HCT116 (cell line): ENCODE measurements around the gene NOP53. TPM values are rescaled to one million over a fixed set of nuclear protein-coding genes. Genes with fewer than 3 reads are reported as not detected.
A peak's percentile ranks its signal among the peaks of the same experiment; 100 is the strongest.

ENCODE experiments used
- ATAC-seq: fragments of 200-7000 bp; cut with Tn5 transposase; 2 replicates; pipeline ENCODE4 v1.9.1; 2020; ENCODE audit warnings: mild to moderate bottlenecking, moderate library complexity
- BruUV-seq: library from RNA; stranded (reverse); fragments of 400-500 nt; replicated peaks from 2 replicates; lab custom pipeline; 2021; lab: Mats Ljungman, UMichigan
- CTCF ChIA-PET: fragments of 300-600 bp; sonication (Branson Sonifier 250); formaldehyde crosslinking; loops from one replicate; lab custom pipeline; 2021; ENCODE audit warnings: antibody characterized with exemption; lab: Charles Lee
- POLR2A ChIA-PET: fragments of 300-600, 350-600 bp; sonication (Branson Sonifier 250); formaldehyde crosslinking; loops from one replicate; lab custom pipeline; 2021; ENCODE audit warnings: antibody characterized with exemption; lab: Charles Lee
- RAD21 ChIA-PET, 2 experiments: fragments of 300-600 bp; sonication (Branson Sonifier 250); formaldehyde crosslinking; loops; one replicate each; lab custom pipeline; 2023; ENCODE audit warnings: low total read pairs in 2 of 2; ENCODE audit not compliant: uncharacterized antibody in 2 of 2, unreplicated experiment in 2 of 2, low non-redundant PET in 1 of 2; lab: Charles Lee
- DNase-seq: peaks from one replicate; pipeline ENCODE4 v3.0.0-alpha.2; 2010; ENCODE audit warnings: low read depth, low spot score
- H2AFZ ChIP-seq: fragments of 200-600 bp; shearing (Covaris generic), sonication (generic); 2 replicates; pipeline ENCODE4 v1.6.1; 2017; ENCODE audit warnings: low read depth, mixed run types, mixed read lengths, antibody characterized with exemption, low read length; ENCODE audit not compliant: poor library complexity, severe bottlenecking
- H3K27ac ChIP-seq: 2 replicates; pipeline ENCODE4 v1.5.1; 2012; ENCODE audit warnings: low read depth, low read length
- H3K27me3 ChIP-seq: fragments of 200-600 bp; sonication (generic); 2 replicates; pipeline ENCODE4 v1.6.1; 2016; ENCODE audit warnings: mixed run types, low read length, mixed read lengths; ENCODE audit not compliant: insufficient read depth
- H3K36me3 ChIP-seq, 2 experiments: fragments of 200-500 bp in 1 of 2; fragments of 200-600 bp in 1 of 2; sonication (Bioruptor generic) in 1 of 2; sonication (generic) in 1 of 2; 2 replicates each; pipeline versions ENCODE4 v1.5.1 to v1.6.1; 2014 to 2016; ENCODE audit warnings: low read length in 2 of 2, inconsistent platforms in 1 of 2, mixed read lengths in 1 of 2, mixed run types in 1 of 2; ENCODE audit not compliant: insufficient read depth in 2 of 2, control insufficient read depth in 1 of 2
- H3K4me1 ChIP-seq, 2 experiments: fragments of 200-600 bp in 1 of 2; sonication (generic) in 1 of 2; 2 replicates each; pipeline versions ENCODE4 v1.5.1 to v1.6.1; 2012 to 2017; ENCODE audit warnings: low read length in 2 of 2, inconsistent platforms in 1 of 2, mild to moderate bottlenecking in 1 of 2, mixed read lengths in 1 of 2, mixed run types in 1 of 2, moderate library complexity in 1 of 2; ENCODE audit not compliant: insufficient read depth in 2 of 2, control insufficient read depth in 1 of 2
- H3K4me2 ChIP-seq: fragments of 200-600 bp; sonication (generic); 2 replicates; pipeline ENCODE4 v1.6.1; 2017; ENCODE audit warnings: mixed run types, low read length, mixed read lengths
- H3K4me3 ChIP-seq, 2 experiments: fragments of 200-600 bp in 1 of 2; sonication (generic) in 1 of 2; replicated peaks in 1 of 2; 2 replicates each; pipeline ENCODE4 v1.5.1; 2011 to 2016; ENCODE audit warnings: low read length in 2 of 2, control low read depth in 1 of 2, low read depth in 1 of 2, mild to moderate bottlenecking in 1 of 2, mixed read lengths in 1 of 2, mixed run types in 1 of 2
- H3K79me2 ChIP-seq: fragments of 200-600 bp; sonication (generic); 2 replicates; pipeline ENCODE4 v1.6.1; 2017; ENCODE audit warnings: mild to moderate bottlenecking, mixed run types, low read length, moderate library complexity, mixed read lengths; ENCODE audit not compliant: insufficient read depth
- H3K9ac ChIP-seq: fragments of 200-600 bp; sonication (generic); 2 replicates; pipeline ENCODE4 v1.6.1; 2016; ENCODE audit warnings: low read length, mixed read lengths
- H3K9me2 ChIP-seq: fragments of 200-600 bp; sonication (generic), shearing (Covaris generic); 2 replicates; pipeline ENCODE4 v1.6.1; 2017; ENCODE audit warnings: mixed run types, mild to moderate bottlenecking, moderate library complexity; ENCODE audit not compliant: insufficient read depth
- H3K9me3 ChIP-seq, 2 experiments: fragments of 200-500 bp in 1 of 2; fragments of 200-600 bp in 1 of 2; sonication (Bioruptor generic) in 1 of 2; sonication (generic) in 1 of 2; 2 replicates each; pipeline ENCODE4 v1.6.1; 2014 to 2017; ENCODE audit warnings: low read length in 2 of 2, mixed read lengths in 2 of 2, inconsistent platforms in 1 of 2, low read depth in 1 of 2, mild to moderate bottlenecking in 1 of 2, mixed run types in 1 of 2, moderate library complexity in 1 of 2; ENCODE audit not compliant: control insufficient read depth in 1 of 2, insufficient read depth in 1 of 2
- H4K20me1 ChIP-seq: fragments of 200-600 bp; sonication (generic), shearing (Covaris generic); 2 replicates; pipeline ENCODE4 v1.6.1; 2017; ENCODE audit warnings: mixed run types, mild to moderate bottlenecking, moderate library complexity; ENCODE audit not compliant: insufficient read depth
- TCF7L2 ChIP-seq: IDR thresholded peaks from 2 replicates; pipeline ENCODE4 v1.7.0; 2011; ENCODE audit warnings: borderline replicate concordance, inconsistent platforms; ENCODE audit not compliant: insufficient read depth, insufficient read length; ENCODE audit errors: extremely low read depth
- ZFX ChIP-seq: fragments of 450-650 bp; IDR thresholded peaks from 2 replicates; pipeline ENCODE4 v1.6.1; 2017
- intact Hi-C: fragments of 100-400 bp; cut with micrococcal nuclease; formaldehyde crosslinking; loops from 2 replicates; pipeline ENCODE4 v1.10.0; 2022
- total RNA-seq: library from RNA; stranded (reverse); gene quantifications from one replicate; pipeline ENCODE4 v1.2.1, GENCODE V29; 2021; ENCODE audit not compliant: unreplicated experiment

Gene NOP53
- total RNA-seq, 1 experiment from 2014 or later = 322 TPM

GRCh38 chr19:47757617-47758442, 12.5 kb downstream of the NOP53 start:
- Histone ChIP-seq H2AFZ (no peak overlapping the region), H3K4me2 (no peak overlapping the region), H3K9me3 (no peaks in the 10 kb centered on the region), H3K9ac (no peak overlapping the region), H3K9me2 (no peaks in the 10 kb centered on the region), H3K27ac (no peak overlapping the region), H3K4me3 (no peak overlapping the region), H3K36me3 (peaks cover 19 to 49% of the 10 kb centered on the region in 2 experiments), H3K27me3 (no peaks in the 10 kb centered on the region), H3K79me2 (peaks cover 3% of the 10 kb centered on the region; the same call in 1 of the 2 replicates), H4K20me1 (peaks cover 6% of the 10 kb centered on the region; the same call in 1 of the 2 replicates), H3K4me1 (no peaks in the 10 kb centered on the region)
- no peak for DNase-seq
- intact Hi-C loops = no loop called here
- ChIA-PET RAD21 (no interaction called here), POLR2A (no interaction called here), CTCF (interaction anchor here (2.3 kb wide), 1 partner anchor 8 kb away, joined by 9 read pairs; no protein-coding TSS in a partner anchor)
- TF ChIP-seq TCF7L2 = no peak
- BruUV-seq = TSS peak; percentile 12
- ATAC-seq = no peak

- no peaks in the 10 kb centered on the region for H3K4me1 ChIP-seq
- H3K9ac ChIP-seq = no peak overlapping the region
- CTCF ChIA-PET = no interaction called here
- H3K4me2 ChIP-seq = no peak overlapping the region
- no peak overlapping the region for H2AFZ ChIP-seq
- RAD21 ChIA-PET = no interaction called here
- H3K36me3 ChIP-seq = peaks cover 17 to 44% of the 10 kb centered on the region in 2 experiments
- no peaks in the 10 kb centered on the region for H3K27me3 ChIP-seq
- H3K9me3 ChIP-seq = no peaks in the 10 kb centered on the region
- no peak for DNase-seq
- no peak overlapping the region for H3K4me3 ChIP-seq
- peaks cover 3% of the 10 kb centered on the region; the same call in 1 of the 2 replicates for H3K79me2 ChIP-seq
- H4K20me1 ChIP-seq = peaks cover 6% of the 10 kb centered on the region; the same call in 1 of the 2 replicates
- H3K9me2 ChIP-seq = no peaks in the 10 kb centered on the region
- H3K27ac ChIP-seq = no peak overlapping the region
- no peak for ATAC-seq
- POLR2A ChIA-PET = no interaction called here
- TF ChIP-seq ZFX = no peak
- BruUV-seq = no TSS peak
- intact Hi-C loops = no loop called here
These were observed 13.1 kb downstream of the NOP53 start for GRCh38 chr19:47758443-47758804.
